ENCODE measurements around the gene STON2.

DNA sequence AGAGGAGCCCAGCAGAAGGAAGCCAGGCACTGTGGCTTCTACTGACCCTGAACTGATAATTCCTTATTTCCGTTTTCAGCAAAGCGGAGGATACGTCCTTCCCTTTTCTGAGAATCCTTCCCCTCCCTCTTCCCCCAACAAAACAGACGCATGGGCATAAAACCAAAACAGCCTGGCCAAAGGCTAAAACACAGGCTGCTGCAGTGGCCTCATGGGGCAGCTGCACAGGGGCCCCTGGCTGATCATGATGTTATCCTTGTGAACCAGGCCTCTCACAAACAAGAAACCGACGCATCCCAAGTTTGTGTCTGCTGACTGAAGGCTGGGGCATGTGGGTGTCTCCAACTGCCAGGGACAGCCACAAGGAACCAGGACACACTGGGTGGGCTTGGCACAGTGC, 23.4 kb upstream of the STON2 start:
- no peak for TF ChIP-seq CTCF (IDR thresholded peaks at IDR 0.05)
- no peak for TF ChIP-seq POLR2AphosphoS5 (IDR thresholded peaks at IDR 0.05; ENCODE audit: low read depth, low read length)
- TF ChIP-seq REST (IDR thresholded peaks at IDR 0.05; ENCODE audit: insufficient read depth in 1 of 2, low read depth in 2 of 2, low read length in 1 of 2): no peak
